Umbilical cord (tissue), 2 donors: ENCODE results near the gene LGSN. TPM values are rescaled to one million over a fixed set of nuclear protein-coding genes. Genes with fewer than 3 reads are reported as not detected.
"Not testable (repeated sequence)": the region's sequence is repeated elsewhere in the genome, so short reads cannot be mapped to it uniquely, and the experiment has no call there.

Experiments
- DNase-seq: peaks from one replicate; pipeline ENCODE4 v3.0.0-alpha.2; 2015; ENCODE audit warnings: low spot score
- total RNA-seq: library from RNA; depleted of rRNA; stranded (reverse); fragments of >200 nt; gene quantifications from one replicate; pipeline ENCODE4 v1.2.3, GENCODE V29; 2014; ENCODE audit warnings: low replicate concordance; ENCODE audit not compliant: insufficient read depth

The LGSN gene, protein sequence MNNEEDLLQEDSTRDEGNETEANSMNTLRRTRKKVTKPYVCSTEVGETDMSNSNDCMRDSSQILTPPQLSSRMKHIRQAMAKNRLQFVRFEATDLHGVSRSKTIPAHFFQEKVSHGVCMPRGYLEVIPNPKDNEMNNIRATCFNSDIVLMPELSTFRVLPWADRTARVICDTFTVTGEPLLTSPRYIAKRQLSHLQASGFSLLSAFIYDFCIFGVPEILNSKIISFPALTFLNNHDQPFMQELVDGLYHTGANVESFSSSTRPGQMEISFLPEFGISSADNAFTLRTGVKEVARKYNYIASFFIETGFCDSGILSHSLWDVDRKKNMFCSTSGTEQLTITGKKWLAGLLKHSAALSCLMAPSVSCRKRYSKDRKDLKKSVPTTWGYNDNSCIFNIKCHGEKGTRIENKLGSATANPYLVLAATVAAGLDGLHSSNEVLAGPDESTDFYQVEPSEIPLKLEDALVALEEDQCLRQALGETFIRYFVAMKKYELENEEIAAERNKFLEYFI
- 4.1 TPM for total RNA-seq

DNA sequence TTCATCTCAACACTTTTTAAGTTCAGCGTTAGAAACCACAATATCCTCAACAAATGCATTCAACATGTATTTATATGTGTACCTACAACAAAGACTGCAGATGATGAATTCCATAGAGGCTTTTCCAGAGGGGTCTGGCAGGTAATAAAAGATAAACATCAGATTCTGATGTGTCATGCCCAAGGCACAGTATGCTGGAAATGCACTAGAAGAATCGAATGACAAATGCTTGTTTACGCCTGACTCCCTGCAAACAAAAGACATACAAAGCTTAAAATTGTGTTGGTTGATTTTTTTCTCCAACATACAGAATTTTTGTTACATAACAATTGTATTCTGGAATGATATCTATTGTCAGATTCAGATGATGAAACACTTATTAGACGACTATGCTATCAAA lies at the start of gene LGSN:
Gene LGSN, minus strand, starts transcription at position 45 of the 400 bp plus-strand sequence. Its CDS starts 40 bp downstream, at position 5.
- no peak for DNase-seq

GRCh38 chr6:63368347-63368746 lies 48.6 kb upstream of the LGSN start:
- no peak for DNase-seq

GRCh38 chr6:63362500-63363120 lies 42.8 kb upstream of the LGSN start:
- DNase-seq = not testable (repeated sequence)

DNA sequence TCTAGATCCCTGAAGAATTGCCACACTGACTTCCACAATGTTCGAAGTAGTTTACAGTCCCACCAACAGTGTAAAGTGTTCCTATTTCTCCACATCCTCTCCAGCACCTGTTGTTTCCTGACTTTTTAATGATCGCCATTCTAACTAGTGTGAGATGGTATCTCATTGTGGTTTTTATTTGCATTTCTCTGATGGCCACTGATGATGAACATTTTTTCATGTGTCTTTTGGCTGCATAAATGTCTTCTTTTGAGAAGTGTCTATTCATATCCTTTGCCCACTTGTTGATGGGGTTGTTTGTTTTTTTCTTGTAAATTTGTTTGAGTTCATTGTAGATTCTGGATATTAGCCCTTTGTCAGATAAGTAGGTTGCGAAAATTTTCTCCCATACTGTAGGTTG lies 37.6 kb upstream of the LGSN start:
- not testable (repeated sequence) for DNase-seq

- no peak for DNase-seq
These were observed 35.8 kb upstream of the LGSN start for GRCh38 chr6:63355632-63356031.

DNA sequence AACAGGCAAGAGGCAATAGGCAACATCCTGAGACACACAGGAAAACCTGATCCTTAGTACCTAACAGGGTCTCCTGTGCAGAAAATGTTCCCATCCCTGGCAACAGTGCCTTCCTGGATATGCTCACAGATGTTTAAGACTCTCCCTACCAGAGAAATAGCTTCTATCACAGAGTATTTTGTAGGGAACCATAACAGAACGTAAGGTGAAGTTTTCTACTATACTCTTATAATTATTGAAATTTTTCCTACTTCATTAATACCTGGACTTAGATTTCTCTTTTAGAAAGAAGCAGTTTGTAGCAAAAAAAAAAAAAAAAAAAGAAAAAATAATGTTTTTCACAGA lies 33.5 kb upstream of the LGSN start:
- DNase-seq = no peak

DNA sequence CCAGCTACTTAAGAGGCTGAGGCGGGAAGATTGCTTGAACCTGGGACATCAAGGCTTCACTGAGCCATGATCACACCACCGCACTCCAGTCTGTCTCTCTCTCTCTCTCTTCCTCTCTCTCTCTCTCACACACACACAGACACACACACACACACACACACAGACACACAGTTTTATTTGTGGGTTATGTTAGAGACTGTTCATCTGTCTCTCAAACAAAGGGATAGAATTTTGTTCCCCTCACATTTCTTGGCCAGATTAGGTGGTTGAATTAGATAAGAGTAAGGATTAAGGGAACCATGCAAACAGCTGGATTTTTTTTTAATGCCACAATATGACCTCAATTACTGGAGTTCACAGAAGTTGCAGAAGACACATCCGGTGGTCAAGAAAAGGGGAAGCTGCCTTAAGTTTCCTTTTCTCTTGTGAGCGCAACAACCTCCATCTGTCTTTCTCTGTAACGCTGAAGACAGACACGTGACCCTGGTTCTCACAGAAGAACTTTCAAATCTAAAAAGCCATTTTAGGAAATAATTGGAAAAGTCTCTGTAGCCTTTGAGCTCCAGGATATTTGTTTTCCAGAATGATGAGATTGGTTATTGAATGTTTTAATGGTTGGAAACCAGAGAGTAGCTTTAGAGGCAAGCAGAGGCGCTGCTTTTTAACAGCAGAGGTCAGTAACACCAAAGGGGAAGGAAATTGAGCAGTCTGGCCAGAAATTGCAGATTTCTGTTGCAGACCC lies 32.9 kb upstream of the LGSN start:
- DNase-seq = peak; percentile 68

GRCh38 chr6:63352069-63352543 lies 32.3 kb upstream of the LGSN start:
- DNase-seq = peak; percentile 34

DNA sequence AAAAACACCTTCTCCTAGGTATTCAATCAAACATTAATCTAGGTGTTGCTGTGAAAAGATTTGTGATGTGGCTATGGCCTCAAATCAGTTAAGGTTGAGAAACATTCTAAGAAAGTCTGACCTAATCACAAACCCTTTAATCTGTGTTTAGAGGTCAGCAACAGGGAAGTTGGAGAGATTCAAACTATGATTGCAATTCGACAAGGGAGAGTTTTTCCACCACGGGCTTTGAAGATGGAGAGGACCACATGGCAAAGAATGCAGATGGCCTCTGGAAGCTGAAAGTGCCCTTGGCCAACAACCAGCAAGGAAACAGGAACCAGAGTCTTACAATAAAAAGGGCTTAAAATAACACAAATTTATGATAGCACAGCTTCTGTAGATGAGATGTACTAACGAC lies 29.6 kb upstream of the LGSN start:
- DNase-seq = no peak

DNA sequence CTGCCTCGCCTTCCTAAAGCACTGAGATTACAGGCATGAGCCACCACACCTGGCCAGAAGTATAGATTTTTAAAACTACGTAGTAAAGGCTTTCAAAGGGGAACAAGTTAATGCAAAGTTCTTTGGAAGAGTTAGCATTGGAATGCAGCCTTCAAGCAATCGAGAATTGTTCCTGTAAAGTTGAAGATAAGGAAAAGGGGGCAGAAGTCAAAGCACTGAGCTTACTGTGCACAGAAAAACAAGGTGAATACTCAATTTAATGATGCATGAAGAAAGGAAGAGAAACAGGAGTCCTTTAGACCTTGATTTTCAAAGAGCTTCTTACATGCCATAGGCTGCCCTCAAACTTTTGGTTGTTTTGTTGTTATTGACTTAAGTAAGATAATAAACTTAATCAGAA lies 29.1 kb upstream of the LGSN start:
- DNase-seq = no peak

DNA sequence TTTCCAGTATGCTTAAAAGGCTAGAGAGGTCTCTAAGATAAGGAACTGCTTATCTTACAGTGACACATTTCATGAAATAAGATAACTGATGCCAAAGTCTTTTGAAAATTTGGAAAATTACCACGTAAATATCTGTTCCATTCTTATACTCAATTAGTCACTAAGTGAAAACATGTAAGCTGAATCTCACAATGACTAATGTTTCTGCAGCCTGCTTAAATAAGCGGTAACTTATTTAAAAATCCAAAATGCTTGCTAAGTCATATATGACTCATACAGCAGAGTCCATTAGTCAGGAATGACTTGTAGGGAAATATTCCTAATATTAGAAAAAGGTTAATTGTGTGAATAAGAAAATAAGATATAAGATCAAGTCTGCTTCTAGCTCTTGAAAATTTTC lies 27.8 kb upstream of the LGSN start:
- DNase-seq = peak; percentile 13

DNA sequence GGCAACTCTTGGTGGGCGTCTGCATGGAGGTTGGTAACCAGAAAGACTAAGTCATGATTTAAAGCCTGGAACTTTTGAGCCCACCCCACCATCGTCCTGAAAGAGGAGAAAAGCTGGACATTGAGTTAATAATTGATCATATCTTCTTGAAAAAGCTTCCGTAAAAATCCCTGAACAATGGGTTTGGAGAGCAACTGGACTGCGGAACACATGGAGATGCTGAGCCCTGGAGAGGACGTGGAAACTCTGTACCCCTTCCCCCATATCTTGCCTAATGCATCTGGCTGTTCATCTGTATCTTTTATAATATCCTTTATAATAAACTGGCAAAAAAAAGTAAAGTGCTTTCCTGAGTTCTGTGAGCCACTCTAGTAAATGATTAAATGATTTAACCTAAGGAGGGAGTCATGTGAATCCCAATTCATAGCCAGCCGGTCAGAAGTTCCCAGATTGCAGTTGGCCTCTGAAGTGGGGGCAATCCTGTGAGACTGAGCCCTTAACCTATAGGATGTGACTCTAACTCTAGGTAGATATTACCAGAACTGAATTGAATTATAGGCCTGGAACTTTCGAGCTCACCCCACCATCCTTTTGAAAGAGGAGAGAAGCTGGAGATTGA lies 26.5 kb upstream of the LGSN start:
- DNase-seq = no peak

DNA sequence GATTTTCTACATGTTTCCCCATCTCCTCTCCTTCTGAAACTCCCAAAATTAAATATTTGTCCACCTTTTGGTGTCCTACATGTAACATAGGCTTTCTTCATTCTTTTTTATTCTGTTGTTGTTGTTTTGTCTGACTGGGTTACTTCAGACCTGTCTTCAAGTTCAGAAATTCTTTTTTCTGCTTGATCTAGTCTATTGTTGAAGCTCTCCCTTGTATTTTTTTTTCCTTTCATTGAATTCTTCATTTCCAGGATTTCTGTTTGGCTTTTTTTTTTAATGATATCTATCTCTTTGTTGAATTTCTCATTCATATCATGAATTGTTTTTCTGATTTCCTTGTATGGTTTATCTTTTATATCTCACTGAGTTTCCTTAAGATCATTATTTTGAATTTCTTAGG lies 20.6 kb upstream of the LGSN start:
- no peak for DNase-seq

GRCh38 chr6:63334652-63335051 lies 14.9 kb upstream of the LGSN start:
- not testable (repeated sequence) for DNase-seq

DNA sequence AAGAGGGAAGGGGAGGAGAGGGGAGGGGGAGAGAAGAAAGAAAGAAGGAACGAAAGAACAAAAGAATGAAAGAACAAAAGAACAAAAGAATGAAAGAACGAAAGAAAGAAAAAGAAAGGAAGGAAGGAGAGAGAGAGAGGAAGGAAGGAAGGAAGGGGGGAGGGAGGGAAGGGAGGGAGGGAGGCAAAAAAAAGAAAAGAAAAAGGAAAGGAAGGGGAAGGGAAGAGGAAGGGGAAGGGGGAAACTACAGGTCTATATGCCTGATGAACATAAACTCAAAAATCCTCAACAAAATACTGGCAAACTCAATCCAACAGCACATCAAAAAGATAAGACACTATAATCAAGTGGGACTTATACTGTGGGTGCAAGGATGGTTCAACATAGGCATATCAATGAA lies 13.7 kb upstream of the LGSN start:
- no peak for DNase-seq

DNA sequence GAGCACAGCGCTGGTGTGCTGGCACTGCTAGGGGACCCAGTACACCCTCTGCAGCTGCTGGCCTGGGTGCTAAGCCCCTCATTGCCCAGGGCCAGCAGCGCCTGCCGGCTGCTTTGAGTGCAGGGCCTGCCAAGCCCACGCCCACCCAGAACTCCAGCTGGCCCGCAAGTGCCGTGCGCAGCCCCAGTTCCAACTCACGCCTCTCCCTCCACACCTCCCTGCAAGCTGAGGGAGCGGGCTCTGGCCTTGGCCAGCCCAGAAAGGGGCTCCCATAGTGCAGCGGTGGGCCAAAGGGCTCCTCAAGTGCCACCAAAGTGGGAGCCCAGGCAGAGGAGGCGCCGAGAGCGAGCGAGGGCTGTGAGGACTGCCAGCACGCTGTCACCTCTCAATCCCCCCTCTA lies 6.8 kb upstream of the LGSN start:
- not testable (repeated sequence) for DNase-seq

GRCh38 chr6:63322981-63323380 lies 3.2 kb upstream of the LGSN start:
- DNase-seq = no peak

GRCh38 chr6:63321821-63322220 lies 2.0 kb upstream of the LGSN start:
- DNase-seq = no peak

DNA sequence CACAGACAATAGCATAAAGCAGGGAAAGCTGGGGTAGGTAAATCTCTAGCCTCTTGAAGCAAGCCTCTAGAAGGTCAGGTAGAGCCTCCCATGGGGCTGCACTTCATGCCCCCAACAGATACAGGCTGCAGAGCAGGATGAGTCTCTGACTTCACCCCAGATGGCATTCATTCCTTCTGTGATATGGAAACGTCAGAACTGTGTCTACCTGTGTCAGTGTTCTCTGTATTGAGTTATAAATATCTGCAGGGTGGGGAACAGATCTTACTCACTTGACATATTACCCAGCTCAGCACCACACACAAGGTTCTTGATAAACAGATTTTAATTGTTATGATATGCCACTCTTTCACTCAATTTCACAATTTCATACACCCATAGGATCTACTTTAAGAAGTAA lies 2.1 kb downstream of the LGSN start:
- no peak for DNase-seq

DNA sequence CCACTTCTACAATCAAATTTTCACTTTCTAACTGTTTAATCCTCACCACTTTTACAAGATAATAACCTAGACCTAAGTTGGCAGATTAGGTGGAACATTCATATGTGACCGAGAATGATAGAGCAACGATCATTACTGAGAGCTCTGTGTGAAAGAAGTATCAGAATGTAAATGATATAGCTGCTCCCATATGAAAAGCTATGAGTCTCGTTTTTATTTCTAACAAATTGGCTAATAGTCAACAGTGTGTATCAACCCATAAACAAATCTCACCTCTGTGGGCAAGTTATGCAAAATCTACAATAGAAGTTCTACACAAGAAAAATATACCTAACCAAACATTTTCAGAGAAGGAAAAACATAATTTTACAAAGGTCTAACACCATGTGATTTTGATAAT lies 3.7 kb downstream of the LGSN start:
- DNase-seq = no peak

DNA sequence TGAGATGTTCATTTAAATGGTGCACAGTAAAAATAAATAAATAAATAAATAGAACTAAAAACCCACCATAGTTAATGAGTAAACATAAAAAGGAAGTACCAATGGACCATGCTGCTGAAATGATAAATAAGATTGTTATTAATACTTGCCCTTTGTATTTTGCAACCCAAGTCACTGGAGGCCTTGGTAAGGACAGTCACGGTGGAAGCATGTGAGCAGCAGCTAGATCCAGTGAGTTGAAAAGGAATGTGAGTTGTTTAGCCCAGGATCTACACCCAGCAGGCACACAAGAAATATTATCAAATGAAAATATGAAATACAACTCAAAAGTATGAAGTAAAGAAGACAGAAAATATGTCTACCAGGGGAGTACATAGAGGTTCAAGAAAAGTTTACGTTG lies 6.7 kb downstream of the LGSN start:
- DNase-seq = no peak
